Stimulated activated CD8-positive, alpha-beta memory T cell treated with anti-CD3 and anti-CD28 coated beads, Interleukin-7, amount 100 ng/mL, for 48 hours (primary cell): ENCODE measurements around the gene TBX20.

Experiments
- DNase-seq, 2 donors: peaks; one replicate each; pipeline ENCODE4 v3.0.0-alpha.2; 2020; ENCODE audit warnings: low read depth in 1 of 2; ENCODE audit errors: extremely low read depth in 1 of 2

Gene TBX20

GRCh38 chr7:35253710-35254495 is at the start of gene TBX20:
TSS of gene TBX20 (minus strand) at chr7:35254100. CDS start at chr7:35253620, 480 bp downstream.
- DNase-seq, result no peak

- no peak for DNase-seq
Observed at GRCh38 chr7:35289376-35289775, 35.5 kb upstream of the TBX20 start.

- no peak for DNase-seq
Observed at GRCh38 chr7:35286986-35287385, 33.1 kb upstream of the TBX20 start.

- no peak for DNase-seq
Observed at GRCh38 chr7:35286422-35286821, 32.5 kb upstream of the TBX20 start.

GRCh38 chr7:35285799-35286198 is 31.9 kb upstream of the TBX20 start:
- no peak for DNase-seq

GRCh38 chr7:35280902-35281301 is 27.0 kb upstream of the TBX20 start:
- no peak for DNase-seq

- no peak for DNase-seq
Observed at GRCh38 chr7:35277359-35277758, 23.5 kb upstream of the TBX20 start.

GRCh38 chr7:35272246-35272645 is 18.3 kb upstream of the TBX20 start:
- DNase-seq, result no peak

GRCh38 chr7:35268953-35269352 is 15.1 kb upstream of the TBX20 start:
- DNase-seq, result no peak

GRCh38 chr7:35267411-35267810 is 13.5 kb upstream of the TBX20 start:
- no peak for DNase-seq

GRCh38 chr7:35263396-35263795 is 9.5 kb upstream of the TBX20 start:
- DNase-seq, result no peak

GRCh38 chr7:35261476-35262285 is 7.8 kb upstream of the TBX20 start:
- no peak for DNase-seq

GRCh38 chr7:35261041-35261440 is 7.1 kb upstream of the TBX20 start:
- DNase-seq, result no peak

GRCh38 chr7:35260246-35260645 is 6.3 kb upstream of the TBX20 start:
- no peak for DNase-seq

- DNase-seq, result no peak
Observed at GRCh38 chr7:35259523-35259908, 5.6 kb upstream of the TBX20 start.

GRCh38 chr7:35258868-35259522 is 5.1 kb upstream of the TBX20 start:
- no peak for DNase-seq

GRCh38 chr7:35258125-35258867 is 4.4 kb upstream of the TBX20 start:
- DNase-seq, result no peak

- no peak for DNase-seq
Observed at GRCh38 chr7:35257251-35258124, 3.6 kb upstream of the TBX20 start.

- DNase-seq, result no peak
Observed at GRCh38 chr7:35256256-35257175, 2.6 kb upstream of the TBX20 start.
